H1 (cell line): Measurements from ENCODE around the gene SLC30A10. TPM values are rescaled to one million over a fixed set of nuclear protein-coding genes. Genes with fewer than 3 reads are reported as not detected.
"Not testable (repeated sequence)": the region's sequence is repeated elsewhere in the genome, so short reads cannot be mapped to it uniquely, and the experiment has no call there.

Source experiments
- CTCF ChIA-PET: fragments of 300-600 bp; sonication (Branson Sonifier 250); formaldehyde crosslinking; loops from one replicate; lab custom pipeline; 2021; ENCODE audit not compliant: partially characterized antibody; lab: Charles Lee
- POLR2A ChIA-PET: fragments of 300-600 bp; sonication (Branson Sonifier 250); formaldehyde crosslinking; loops from one replicate; lab custom pipeline; 2021; ENCODE audit warnings: inconsistent platforms; ENCODE audit not compliant: partially characterized antibody; lab: Charles Lee
- DNase-seq, 2 experiments: peaks; one replicate each; pipeline versions ENCODE4 v3.0.0 to v3.0.0-alpha.2; 2010 to 2022; ENCODE audit warnings: low spot score in 2 of 2, low read depth in 1 of 2, mixed read lengths in 1 of 2
- FAIRE-seq: peaks from 2 replicates; lab custom pipeline; 2011; peaks lifted over from hg19 to GRCh38; lab: Jason Lieb, UNC
- H2AFZ ChIP-seq: 2 replicates; pipeline ENCODE4 v1.8.1; 2012; ENCODE audit warnings: low read length, inconsistent platforms
- H2AK5ac ChIP-seq: 2 replicates; pipeline ENCODE4 v1.6.1; 2013; ENCODE audit warnings: low read depth, low read length
- H2BK120ac ChIP-seq: replicated peaks from 2 replicates; pipeline ENCODE3; 2013; ENCODE audit warnings: low read depth, low read length, inconsistent platforms
- H2BK12ac ChIP-seq: 2 replicates; pipeline ENCODE4 v1.6.1; 2013; ENCODE audit warnings: low read depth, low read length
- H2BK15ac ChIP-seq: 2 replicates; pipeline ENCODE4 v1.6.1; 2013; ENCODE audit warnings: low read length
- H2BK20ac ChIP-seq: 2 replicates; pipeline ENCODE4 v1.6.1; 2013; ENCODE audit warnings: low read length
- H2BK5ac ChIP-seq: 2 replicates; pipeline ENCODE4 v1.6.1; 2013; ENCODE audit warnings: low read depth, low read length
- H3K14ac ChIP-seq: 2 replicates; pipeline ENCODE4 v1.6.1; 2013; ENCODE audit warnings: inconsistent platforms; ENCODE audit not compliant: insufficient read length
- H3K18ac ChIP-seq: 2 replicates; pipeline ENCODE4 v1.6.1; 2013; ENCODE audit warnings: low read length; ENCODE audit errors: extremely low read depth
- H3K23ac ChIP-seq: 2 replicates; pipeline ENCODE4 v1.6.1; 2013; ENCODE audit warnings: inconsistent platforms; ENCODE audit not compliant: insufficient read length
- H3K23me2 ChIP-seq: 2 replicates; pipeline ENCODE4 v1.6.1; 2013; ENCODE audit warnings: low read depth, low read length
- H3K27ac ChIP-seq: 2 replicates; pipeline ENCODE4 v1.6.1; 2011; ENCODE audit warnings: low read depth, low read length, inconsistent platforms
- H3K27me3 ChIP-seq, 4 experiments: replicated peaks in 1 of 4; 1 replicate in 1 of 4; 2 replicates in 3 of 4; pipeline versions ENCODE4 v1.6.1 to v1.8.1; 2011 to 2013; ENCODE audit warnings: low read length in 3 of 4, mild to moderate bottlenecking in 3 of 4, inconsistent platforms in 2 of 4, mixed read lengths in 2 of 4, moderate library complexity in 1 of 4; ENCODE audit not compliant: control insufficient read depth in 3 of 4, insufficient read depth in 3 of 4; ENCODE audit errors: extremely low read depth in 1 of 4
- H3K36me3 ChIP-seq, 4 experiments: 2 replicates each; pipeline versions ENCODE4 v1.6.1 to v1.8.1; 2011 to 2013; ENCODE audit warnings: mild to moderate bottlenecking in 4 of 4, low read length in 3 of 4, moderate library complexity in 2 of 4, control low read depth in 1 of 4, inconsistent platforms in 1 of 4; ENCODE audit not compliant: insufficient read depth in 4 of 4, control insufficient read depth in 2 of 4
- H3K4ac ChIP-seq: replicated peaks from 2 replicates; pipeline ENCODE3; 2013; ENCODE audit warnings: low read length, low read depth, mixed read lengths, inconsistent platforms; ENCODE audit not compliant: insufficient read length
- H3K4me1 ChIP-seq, 4 experiments: replicated peaks in 1 of 4; 1 replicate in 1 of 4; 2 replicates in 3 of 4; pipeline versions ENCODE4 v1.6.1 to v1.8.1; 2011 to 2013; ENCODE audit warnings: low read length in 3 of 4, inconsistent platforms in 2 of 4, mixed read lengths in 1 of 4; ENCODE audit not compliant: insufficient read depth in 4 of 4, control insufficient read depth in 3 of 4
- H3K4me2 ChIP-seq, 2 experiments: 2 replicates each; pipeline versions ENCODE4 v1.6.1 to v1.8.1; 2011 to 2013; ENCODE audit warnings: low read depth in 2 of 2, low read length in 2 of 2, control low read depth in 1 of 2, inconsistent platforms in 1 of 2, mild to moderate bottlenecking in 1 of 2; ENCODE audit not compliant: insufficient read depth in 1 of 2
- H3K4me3 ChIP-seq, 4 experiments: fragments of 200-600, 300-600 bp in 1 of 4; sonication (generic), shearing (Covaris generic), sonication (Bioruptor Twin) in 1 of 4; 2 replicates each; pipeline versions ENCODE4 v1.5.1 to v1.8.1; 2011 to 2016; ENCODE audit warnings: low read length in 4 of 4, low read depth in 3 of 4, control low read depth in 2 of 4, inconsistent platforms in 2 of 4, mild to moderate bottlenecking in 2 of 4, mixed read lengths in 1 of 4, moderate library complexity in 1 of 4; ENCODE audit not compliant: insufficient read depth in 2 of 4; ENCODE audit errors: extremely low read depth in 1 of 4
- H3K56ac ChIP-seq: replicated peaks from 2 replicates; pipeline ENCODE3; 2013; ENCODE audit warnings: low read depth, mild to moderate bottlenecking, mixed read lengths, low read length, inconsistent platforms; ENCODE audit not compliant: insufficient read length
- H3K79me1 ChIP-seq: 2 replicates; pipeline ENCODE4 v1.6.1; 2013; ENCODE audit warnings: low read depth, low read length, control low read depth
- H3K79me2 ChIP-seq, 2 experiments: 2 replicates each; pipeline versions ENCODE4 v1.6.1 to v1.8.1; 2012 to 2013; ENCODE audit warnings: low read length in 2 of 2, mild to moderate bottlenecking in 2 of 2, inconsistent platforms in 1 of 2; ENCODE audit not compliant: insufficient read depth in 2 of 2, control insufficient read depth in 1 of 2
- H3K9ac ChIP-seq, 4 experiments: replicated peaks in 1 of 4; 1 replicate in 1 of 4; 2 replicates in 3 of 4; pipeline versions ENCODE4 v1.6.1 to v1.8.1; 2011 to 2013; ENCODE audit warnings: low read depth in 3 of 4, low read length in 3 of 4, control low read depth in 2 of 4, mild to moderate bottlenecking in 2 of 4, moderate library complexity in 2 of 4, inconsistent platforms in 1 of 4; ENCODE audit errors: extremely low read depth in 1 of 4
- H3K9me3 ChIP-seq, 2 experiments: 2 replicates each; pipeline versions ENCODE4 v1.6.1 to v1.8.1; 2012 to 2013; ENCODE audit warnings: mild to moderate bottlenecking in 2 of 2, moderate library complexity in 2 of 2, control low read depth in 1 of 2, inconsistent platforms in 1 of 2, low read depth in 1 of 2, low read length in 1 of 2, mixed read lengths in 1 of 2; ENCODE audit not compliant: insufficient read depth in 2 of 2
- H4K20me1 ChIP-seq, 2 experiments: replicated peaks in 1 of 2; 2 replicates each; pipeline versions ENCODE3 to v1.8.1; 2011 to 2013; ENCODE audit warnings: inconsistent platforms in 2 of 2, low read length in 2 of 2, mild to moderate bottlenecking in 1 of 2; ENCODE audit not compliant: insufficient read depth in 2 of 2, control insufficient read depth in 1 of 2
- H4K5ac ChIP-seq: 2 replicates; pipeline ENCODE4 v1.6.1; 2013; ENCODE audit warnings: low read length, low read depth, mixed read lengths, inconsistent platforms; ENCODE audit not compliant: insufficient read length
- H4K8ac ChIP-seq: 2 replicates; pipeline ENCODE4 v1.8.0; 2013; ENCODE audit warnings: mild to moderate bottlenecking, moderate library complexity, low read length, inconsistent platforms; ENCODE audit not compliant: insufficient read depth; ENCODE audit errors: extremely low read depth
- H4K91ac ChIP-seq: replicated peaks from 2 replicates; pipeline ENCODE3; 2013; ENCODE audit warnings: low read length, mixed read lengths, inconsistent platforms; ENCODE audit not compliant: insufficient read length
- SP2 ChIP-seq: IDR thresholded peaks from 2 replicates; pipeline ENCODE4 v1.6.1; 2012; ENCODE audit warnings: mild to moderate bottlenecking, low read length, inconsistent platforms
- ZNF274 ChIP-seq: IDR thresholded peaks from 2 replicates; pipeline ENCODE4 v1.7.0; 2012; ENCODE audit warnings: low read length, borderline replicate concordance; ENCODE audit errors: extremely low read depth
- WGBS, 2 experiments: shearing (Covaris generic) in 1 of 2; methylation state at CpG; one replicate each; pipeline versions ENCODE4 v1.1.6 to v1.1.7; 2013 to 2015; ENCODE audit warnings: low lambda C conversion rate in 2 of 2, mixed read lengths in 2 of 2, inconsistent platforms in 1 of 2, low coverage in 1 of 2, missing lambda C conversion rate in 1 of 2; ENCODE audit not compliant: insufficient replicate concordance in 2 of 2, insufficient coverage in 1 of 2, insufficient read length in 1 of 2; ENCODE audit errors: extremely low coverage in 1 of 2, missing lambda C conversion rate in 1 of 2; 5-methylcytosine and 5-hydroxymethylcytosine counted together
- polyA plus RNA-seq, 7 experiments: library from polyadenylated mRNA; depleted of rRNA in 3 of 7; stranded (reverse) in 5 of 7; unstranded in 2 of 7; fragments of >200 nt in 5 of 7; fragments of 200-250 nt in 2 of 7; gene quantifications; 1 replicate in 5 of 7; 2 replicates in 1 of 7; 4 replicates in 1 of 7; pipeline versions ENCODE4 v1.2.1 to v1.2.3, GENCODE V29; 2011 to 2013; ENCODE audit warnings: missing spikeins in 2 of 7, mixed read lengths in 2 of 7
- total RNA-seq: library from RNA; stranded (reverse); fragmentation: NEBNext Ultra II Directional; extraction: Animal tissue kit (Norgen Biotek cat#: 25700); gene quantifications from 2 replicates; pipeline ENCODE4 v1.2.1, GENCODE V29; 2021

The SLC30A10 gene
- total and polyA plus RNA-seq, 2 of the 8 experiments (the other 6 are each of a cell fraction or from before 2014, with no cell fraction given) = 0.23 to 0.61 TPM

DNA sequence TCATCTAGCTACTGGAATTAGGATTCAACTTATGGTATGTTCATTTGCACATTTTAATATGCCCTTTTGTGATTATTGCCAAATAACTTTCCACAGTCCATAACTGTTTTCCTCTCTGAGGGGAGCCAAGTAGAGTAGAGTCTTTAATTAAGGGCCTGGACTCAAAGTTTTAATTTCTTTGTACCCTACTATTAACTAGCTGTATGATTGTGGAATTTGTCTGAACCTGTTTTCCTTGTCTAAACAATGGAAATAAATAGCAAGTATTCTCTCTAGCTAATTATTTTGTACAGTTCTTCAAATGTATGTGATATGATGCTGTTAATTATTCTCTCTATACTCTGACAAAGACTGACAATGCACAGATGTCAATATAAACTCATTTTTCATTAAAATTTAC lies 24.0 kb upstream of the SLC30A10 start:
- no peaks in the 10 kb centered on the region for H3K23me2 ChIP-seq
- H3K79me1 ChIP-seq = no peaks in the 10 kb centered on the region
- no peak overlapping the region for H3K18ac ChIP-seq
- POLR2A ChIA-PET = no interaction called here
- no peak overlapping the region for H2BK5ac ChIP-seq
- no peak overlapping the region for H2BK12ac ChIP-seq
- no peak overlapping the region for H3K4me3 ChIP-seq
- H2BK20ac ChIP-seq = no peak overlapping the region
- no peak overlapping the region for H3K4me2 ChIP-seq
- H4K8ac ChIP-seq = no peak overlapping the region
- no peak for TF ChIP-seq SP2
- no peak for TF ChIP-seq ZNF274
- no peaks in the 10 kb centered on the region for H3K36me3 ChIP-seq
- H2BK120ac ChIP-seq = no peak overlapping the region
- no peak for DNase-seq
- no peak overlapping the region for H3K27ac ChIP-seq
- no peak overlapping the region for H3K56ac ChIP-seq
- no peak overlapping the region for H4K5ac ChIP-seq
- no peaks in the 10 kb centered on the region for H3K4me1 ChIP-seq
- no peak overlapping the region for H3K14ac ChIP-seq
- no peak overlapping the region for H4K91ac ChIP-seq
- H2AK5ac ChIP-seq = no peak overlapping the region
- H3K9me3 ChIP-seq = no peaks in the 10 kb centered on the region
- no peaks in the 10 kb centered on the region for H4K20me1 ChIP-seq
- FAIRE-seq = no peak
- H3K79me2 ChIP-seq = no peaks in the 10 kb centered on the region
- no peak overlapping the region for H2BK15ac ChIP-seq
- CTCF ChIA-PET = interaction anchor here (0.6 to 1.4 kb wide), 5 partner anchors 9 to 210 kb away, joined by 3 read pairs; no protein-coding TSS in a partner anchor
- no peak overlapping the region for H3K9ac ChIP-seq
- H3K23ac ChIP-seq = no peak overlapping the region
- H3K4ac ChIP-seq = no peak overlapping the region
- no peak overlapping the region for H2AFZ ChIP-seq
- H3K27me3 ChIP-seq = no peaks in the 10 kb centered on the region

DNA sequence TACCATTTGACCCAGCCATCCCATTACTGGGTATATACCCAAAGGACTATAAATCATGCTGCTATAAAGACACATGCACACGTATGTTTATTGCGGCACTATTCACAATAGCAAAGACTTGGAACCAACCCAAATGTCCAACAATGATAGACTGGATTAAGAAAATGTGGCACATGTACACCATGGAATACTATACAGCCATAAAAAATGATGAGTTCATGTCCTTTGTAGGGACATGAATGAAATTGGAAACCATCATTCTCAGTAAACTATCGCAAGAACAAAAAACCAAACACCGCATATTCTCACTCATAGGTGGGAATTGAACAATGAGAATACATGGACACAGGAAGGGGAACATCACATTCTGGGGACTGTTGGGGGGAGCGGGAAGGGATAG lies 20.9 kb upstream of the SLC30A10 start:
- H2AK5ac ChIP-seq, H3K9me3 ChIP-seq, H3K23ac ChIP-seq, H3K4me1 ChIP-seq, H3K4me3 ChIP-seq, H3K14ac ChIP-seq, H4K8ac ChIP-seq, H3K4ac ChIP-seq, H3K36me3 ChIP-seq, H2BK15ac ChIP-seq, H3K4me2 ChIP-seq, H4K91ac ChIP-seq, H3K79me1 ChIP-seq, DNase-seq, H3K18ac ChIP-seq, H4K5ac ChIP-seq, H3K27me3 ChIP-seq, POLR2A ChIA-PET, H3K79me2 ChIP-seq, H2BK120ac ChIP-seq, H3K9ac ChIP-seq, H2AFZ ChIP-seq, H3K27ac ChIP-seq, H3K23me2 ChIP-seq, H4K20me1 ChIP-seq, H3K56ac ChIP-seq, H2BK5ac ChIP-seq, H2BK12ac ChIP-seq, FAIRE-seq, H2BK20ac ChIP-seq: not testable (repeated sequence)
- CTCF ChIA-PET = interaction anchor here (0.8 to 1.2 kb wide), 3 partner anchors 42 to 163 kb away, joined by 3 read pairs; no protein-coding TSS in a partner anchor
- WGBS, 2 experiments = 97% methylated on average over 3 of the region's 5 CpGs; no CpG with 5 or more reads in 1 of the 2 experiments
